GM21381 (cell line): ENCODE measurements around the gene PPP4R2.
"Not testable (repeated sequence)": the region's sequence is repeated elsewhere in the genome, so short reads cannot be mapped to it uniquely, and the experiment has no call there.

Experiments used
- ATAC-seq: cut with Tn5 transposase; IDR thresholded peaks from one replicate; pipeline ENCODE4 v1.9.1; 2021; ENCODE audit warnings: mild to moderate bottlenecking, moderate library complexity; ENCODE audit not compliant: unreplicated experiment

Gene PPP4R2

GRCh38 chr3:73021301-73021835, 24.8 kb downstream of the PPP4R2 start:
- ATAC-seq: no peak

- no peak for ATAC-seq
Observed at GRCh38 chr3:73024836-73025235, 28.2 kb downstream of the PPP4R2 start.

GRCh38 chr3:73026111-73026759, 29.6 kb downstream of the PPP4R2 start:
- ATAC-seq: no peak

GRCh38 chr3:73026760-73027113, 30.1 kb downstream of the PPP4R2 start:
- no peak for ATAC-seq

- no peak for ATAC-seq
Observed at GRCh38 chr3:73028803-73029202, 32.2 kb downstream of the PPP4R2 start.

GRCh38 chr3:73029321-73029796, 32.7 kb downstream of the PPP4R2 start:
- no peak for ATAC-seq

- ATAC-seq: no peak
Observed at GRCh38 chr3:73030073-73030597, 33.5 kb downstream of the PPP4R2 start.

- ATAC-seq: no peak
Observed at GRCh38 chr3:73031573-73032103, 35.0 kb downstream of the PPP4R2 start.

- no peak for ATAC-seq
Observed at GRCh38 chr3:73036694-73037591, 40.3 kb downstream of the PPP4R2 start.

GRCh38 chr3:73041537-73041936, 44.9 kb downstream of the PPP4R2 start:
- ATAC-seq: no peak

GRCh38 chr3:73043414-73043813, 46.8 kb downstream of the PPP4R2 start:
- no peak for ATAC-seq

- ATAC-seq: no peak
Observed at GRCh38 chr3:73045391-73045790, 48.8 kb downstream of the PPP4R2 start.

GRCh38 chr3:73046195-73046594, 49.6 kb downstream of the PPP4R2 start:
- ATAC-seq: no peak

- ATAC-seq: no peak
Observed at GRCh38 chr3:73049319-73049718, 52.7 kb downstream of the PPP4R2 start.

GRCh38 chr3:73052857-73053256, 56.2 kb downstream of the PPP4R2 start:
- ATAC-seq: no peak

- no peak for ATAC-seq
Observed at GRCh38 chr3:73055583-73055982, 59.0 kb downstream of the PPP4R2 start.

- no peak for ATAC-seq
Observed at GRCh38 chr3:73056014-73056844, 59.6 kb downstream of the PPP4R2 start.

- no peak for ATAC-seq
Observed at GRCh38 chr3:73056845-73057150, 60.2 kb downstream of the PPP4R2 start.

- no peak for ATAC-seq
Observed at GRCh38 chr3:73060302-73060723, 63.7 kb downstream of the PPP4R2 start.

- ATAC-seq: no peak
Observed at GRCh38 chr3:73061416-73061815, 64.8 kb downstream of the PPP4R2 start, which contains the start of gene EBLN2. TSS of gene EBLN2 (plus strand) at chr3:73061659. CDS start at chr3:73062082, 423 bp downstream.

GRCh38 chr3:73066243-73066642, 69.6 kb downstream of the PPP4R2 start:
- ATAC-seq: not testable (repeated sequence)
